Mesodermal cell (in vitro differentiated cells): Measurements from ENCODE around the gene VGLL4.

ENCODE experiments used
- H3K27ac ChIP-seq: 2 replicates; pipeline ENCODE4 v1.7.0; 2013; ENCODE audit warnings: mild to moderate bottlenecking, low read depth, low read length, moderate library complexity; ENCODE audit not compliant: severe bottlenecking
- H3K36me3 ChIP-seq: 2 replicates; pipeline ENCODE4 v1.7.1; 2013; ENCODE audit warnings: mild to moderate bottlenecking, low read length, moderate library complexity; ENCODE audit not compliant: control insufficient read depth, insufficient read depth
- H3K4me1 ChIP-seq: one replicate; pipeline ENCODE4 v1.7.1; 2013; ENCODE audit warnings: mild to moderate bottlenecking, low read length; ENCODE audit not compliant: insufficient read depth, control insufficient read depth, poor library complexity, severe bottlenecking
- H3K4me3 ChIP-seq: 2 replicates; pipeline ENCODE4 v1.7.0; 2013; ENCODE audit warnings: low read length, control low read depth, mild to moderate bottlenecking; ENCODE audit not compliant: insufficient read depth, poor library complexity, severe bottlenecking; ENCODE audit errors: extremely low read depth
- H3K9me3 ChIP-seq: 2 replicates; pipeline ENCODE4 v1.7.1; 2013; ENCODE audit warnings: mild to moderate bottlenecking, low read length, moderate library complexity; ENCODE audit not compliant: control insufficient read depth
- WGBS, 2 experiments: methylation state at CpG; one replicate each; pipeline ENCODE4 v1.1.5; 2013; ENCODE audit warnings: missing lambda C conversion rate in 2 of 2; ENCODE audit not compliant: insufficient coverage in 2 of 2; 5-methylcytosine and 5-hydroxymethylcytosine counted together

Gene VGLL4

DNA sequence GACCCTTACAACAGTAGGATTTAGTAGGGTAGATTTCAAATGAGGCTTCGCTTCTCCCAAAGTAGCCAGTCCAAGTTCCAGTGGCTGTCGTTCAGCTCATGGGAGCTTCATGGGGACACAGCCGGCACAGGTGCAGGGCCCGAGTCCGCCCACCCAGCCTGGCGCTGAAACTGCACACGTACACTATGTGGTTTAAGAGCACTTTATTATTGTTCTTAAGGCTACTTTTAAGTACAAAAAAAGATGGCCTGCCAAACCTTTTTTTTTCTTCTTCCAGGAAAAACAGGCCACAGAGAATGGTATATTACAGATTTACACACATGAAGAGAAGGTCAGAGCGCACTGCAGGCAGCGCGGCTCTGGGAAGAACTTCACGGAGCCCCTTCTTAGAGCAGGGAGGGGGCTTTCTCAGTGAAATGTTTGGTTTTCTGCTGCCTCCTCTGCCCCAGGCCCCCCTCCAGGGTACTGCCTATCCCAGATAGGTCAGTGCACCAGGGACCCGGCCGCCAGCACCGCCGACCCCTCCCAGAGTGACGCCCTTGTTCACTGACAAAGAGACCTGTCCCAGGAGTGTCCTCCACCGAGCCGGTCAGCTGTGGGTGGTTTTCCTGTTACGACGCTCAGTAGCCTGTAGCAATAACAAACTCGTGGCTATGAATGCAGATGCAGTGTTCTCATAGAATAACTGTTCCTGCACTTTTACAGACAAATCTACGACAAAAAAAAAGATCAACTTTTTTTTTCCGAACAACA, 87.7 kb downstream of the VGLL4 start:
- Histone ChIP-seq H3K9me3 (peaks cover 6% of the 10 kb centered on the region), H3K36me3 (peaks cover 96% of the 10 kb centered on the region), H3K27ac (no peak overlapping the region), H3K4me1 (peaks cover 28% of the 10 kb centered on the region), H3K4me3 (no peak overlapping the region)
- WGBS, 2 experiments: 94% methylated on average over 18 to 21 of the region's 23 CpGs

- Histone ChIP-seq H3K4me1 (peaks cover 24% of the 10 kb centered on the region), H3K9me3 (peaks cover 6% of the 10 kb centered on the region), H3K36me3 (peaks cover 93% of the 10 kb centered on the region), H3K4me3 (no peak overlapping the region), H3K27ac (no peak overlapping the region)
- 91 to 97% methylated on average over 11 to 13 of the region's 13 CpGs for WGBS, 2 experiments
Observed at GRCh38 chr3:11555211-11555782, 88.4 kb downstream of the VGLL4 start.

GRCh38 chr3:11554666-11555065, 89.0 kb downstream of the VGLL4 start:
- Histone ChIP-seq H3K27ac (no peak overlapping the region), H3K36me3 (peaks cover 86% of the 10 kb centered on the region), H3K4me3 (no peak overlapping the region), H3K9me3 (peaks cover 6% of the 10 kb centered on the region), H3K4me1 (peaks cover 19% of the 10 kb centered on the region)
- WGBS, 2 experiments: 87 to 88% methylated on average over 10 to 12 of the region's 12 CpGs

- Histone ChIP-seq H3K4me1 (peaks cover 18% of the 10 kb centered on the region), H3K9me3 (peaks cover 6% of the 10 kb centered on the region), H3K27ac (no peak overlapping the region), H3K36me3 (peaks cover 82% of the 10 kb centered on the region), H3K4me3 (no peak overlapping the region)
- WGBS, 2 experiments: 86 to 94% methylated on average over 3 of the region's 3 CpGs
Observed at GRCh38 chr3:11554236-11554610, 89.5 kb downstream of the VGLL4 start.

DNA sequence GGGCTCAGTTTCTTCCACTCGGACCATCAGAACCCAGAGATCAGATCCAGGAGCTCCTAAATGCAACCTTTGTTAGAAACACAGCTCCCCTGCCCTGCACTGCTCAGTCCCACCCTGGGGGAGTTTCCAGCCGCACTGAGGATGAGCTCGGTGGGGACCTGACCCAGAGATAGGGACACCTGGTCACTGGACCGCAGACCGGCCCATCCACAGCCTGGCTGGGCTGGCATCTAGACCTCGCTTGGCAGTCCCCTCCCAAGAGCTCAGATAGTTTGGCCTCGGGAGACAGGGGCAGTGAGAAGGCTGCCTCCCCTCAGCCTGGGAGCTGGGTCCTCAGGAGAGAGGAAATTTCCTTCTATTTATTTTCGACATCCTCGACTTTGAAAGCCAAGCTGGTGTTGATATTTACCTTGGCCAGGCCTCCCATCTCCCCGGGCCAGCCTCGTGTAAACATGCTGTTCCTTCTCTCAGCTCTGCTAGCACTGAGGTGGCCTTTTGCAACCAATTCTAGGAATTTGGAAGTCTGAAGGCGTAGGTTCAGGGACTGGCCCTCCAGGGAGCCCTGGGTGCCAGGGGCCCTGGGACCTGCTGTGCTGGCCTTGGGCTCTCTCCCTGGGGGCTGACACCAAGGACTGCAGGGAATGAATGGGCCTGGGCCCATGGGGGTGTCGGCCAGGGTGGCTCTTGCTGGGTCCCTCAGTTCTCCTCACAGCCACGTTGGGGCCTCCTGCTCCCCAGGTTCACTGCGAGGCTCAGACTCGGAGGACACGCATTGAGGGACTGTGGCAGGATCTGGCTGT, 90.1 kb downstream of the VGLL4 start:
- Histone ChIP-seq H3K9me3 (peaks cover 6% of the 10 kb centered on the region), H3K4me1 (peaks cover 12% of the 10 kb centered on the region), H3K4me3 (no peak overlapping the region), H3K36me3 (peaks cover 77% of the 10 kb centered on the region), H3K27ac (no peak overlapping the region)
- 92 to 96% methylated on average over 13 to 17 of the region's 17 CpGs for WGBS, 2 experiments

GRCh38 chr3:11552289-11553264, 91.1 kb downstream of the VGLL4 start:
- H3K36me3 ChIP-seq: peaks cover 70% of the 10 kb centered on the region
- H3K27ac ChIP-seq: no peak overlapping the region
- H3K4me1 ChIP-seq: peaks cover 3% of the 10 kb centered on the region
- peaks cover 6% of the 10 kb centered on the region for H3K9me3 ChIP-seq
- 93 to 97% methylated on average over 9 to 14 of the region's 16 CpGs for WGBS, 2 experiments
- no peak overlapping the region for H3K4me3 ChIP-seq

DNA sequence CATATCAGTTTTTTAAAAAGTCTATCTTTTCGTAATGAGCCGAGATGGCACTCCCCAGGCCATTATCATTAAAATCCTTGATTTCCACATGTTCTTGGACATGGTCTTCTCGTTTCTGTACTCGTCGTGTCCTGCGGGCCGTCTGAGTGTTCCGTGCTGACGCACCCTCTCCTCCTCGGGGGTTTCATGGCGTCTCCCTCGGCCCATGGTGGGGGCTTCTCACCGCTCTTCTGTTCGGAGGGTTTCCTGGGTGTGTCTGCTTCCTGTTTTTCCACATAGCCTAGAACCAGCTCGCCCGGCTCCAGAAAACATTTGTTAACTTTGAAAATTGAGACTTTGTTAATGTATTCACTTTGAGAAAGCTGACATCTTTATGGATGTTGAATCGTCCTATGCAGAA, 92.7 kb downstream of the VGLL4 start:
- 96 to 97% methylated on average over 16 to 17 of the region's 17 CpGs for WGBS, 2 experiments
- Histone ChIP-seq H3K27ac (no peak overlapping the region), H3K36me3 (peaks cover 57% of the 10 kb centered on the region), H3K4me1 (peaks cover 2% of the 10 kb centered on the region), H3K9me3 (peaks cover 6% of the 10 kb centered on the region), H3K4me3 (no peak overlapping the region)

GRCh38 chr3:11549580-11550140, 94.1 kb downstream of the VGLL4 start:
- no peak overlapping the region for H3K27ac ChIP-seq
- H3K4me1 ChIP-seq: peaks cover 8% of the 10 kb centered on the region
- H3K9me3 ChIP-seq: peaks cover 6% of the 10 kb centered on the region
- no peak overlapping the region for H3K4me3 ChIP-seq
- WGBS, 2 experiments: 90 to 94% methylated on average over 7 of the region's 9 CpGs
- H3K36me3 ChIP-seq: peaks cover 43% of the 10 kb centered on the region

GRCh38 chr3:11548721-11549131, 95.0 kb downstream of the VGLL4 start:
- 95 to 97% methylated on average over 4 to 5 of the region's 7 CpGs for WGBS, 2 experiments
- Histone ChIP-seq H3K4me3 (no peak overlapping the region), H3K4me1 (peaks cover 8% of the 10 kb centered on the region), H3K9me3 (peaks cover 6% of the 10 kb centered on the region), H3K27ac (no peak overlapping the region), H3K36me3 (peaks cover 34% of the 10 kb centered on the region)

DNA sequence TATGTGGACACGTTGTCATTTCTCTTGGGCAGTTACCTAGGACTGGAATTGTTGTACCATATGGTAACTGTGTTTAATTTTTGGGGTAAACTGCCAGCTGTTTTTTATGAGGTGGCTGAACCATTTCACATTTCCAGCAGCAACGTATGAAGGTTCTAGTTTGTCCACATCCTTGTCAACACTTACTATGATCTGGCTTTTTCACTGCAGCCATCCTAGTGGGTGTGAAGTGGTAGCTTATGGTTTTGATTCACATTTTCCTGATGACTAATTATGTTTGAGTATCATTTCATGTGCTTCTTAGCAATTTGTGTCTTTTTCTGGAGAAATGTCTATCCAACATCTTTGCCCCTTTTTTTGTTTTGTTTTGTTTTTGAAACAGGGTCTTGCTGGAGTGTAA, 96.2 kb downstream of the VGLL4 start:
- H3K9me3 ChIP-seq: peaks cover 5% of the 10 kb centered on the region
- peaks cover 22% of the 10 kb centered on the region for H3K36me3 ChIP-seq
- H3K4me1 ChIP-seq: peaks cover 8% of the 10 kb centered on the region
- WGBS, 2 experiments: 100% methylated on average over 1 of the region's 2 CpGs
- H3K27ac ChIP-seq: no peak overlapping the region
- H3K4me3 ChIP-seq: no peak overlapping the region
